Measurements from ENCODE around the gene BANF1.

Gene BANF1

GRCh38 chr11:66011239-66011784 lies 9.0 kb downstream of the BANF1 start:
- Mint-ChIP-seq H3K27me3 (ENCODE audit: low read depth) (peaks cover 18% of the 10 kb centered on the region), H3K27ac (no peak overlapping the region), H3K4me3 (no peak overlapping the region), H3K4me1 (no peaks in the 10 kb centered on the region), H3K36me3 (ENCODE audit: low read depth) (no peaks in the 10 kb centered on the region), H3K9me3 (no peaks in the 10 kb centered on the region)
- no peak for TF ChIP-seq CTCF (IDR thresholded peaks at IDR 0.05; ENCODE audit: unreplicated experiment in 3 of 3)

- H3K36me3 Mint-ChIP-seq (ENCODE audit: low read depth) = no peaks in the 10 kb centered on the region
- no peak within 1 kb of the TSS for H3K27ac Mint-ChIP-seq
- H3K9me3 Mint-ChIP-seq = no peaks in the 10 kb centered on the region
- peaks cover 18% of the 10 kb centered on the region for H3K27me3 Mint-ChIP-seq (ENCODE audit: low read depth)
- no peak within 1 kb of the TSS for H3K4me3 Mint-ChIP-seq
- no peak for TF ChIP-seq CTCF (IDR thresholded peaks at IDR 0.05; ENCODE audit: unreplicated experiment in 3 of 3)
- H3K4me1 Mint-ChIP-seq = no peaks in the 10 kb centered on the region
Observed at GRCh38 chr11:66011785-66012303, 9.5 kb downstream of the BANF1 start, which contains the start of gene CST6. TSS of gene CST6 (plus strand) at chr11:66012008. CDS start at chr11:66012045, 37 bp downstream.

GRCh38 chr11:66012371-66012945 lies 10.2 kb downstream of the BANF1 start:
- no peaks in the 10 kb centered on the region for H3K36me3 Mint-ChIP-seq (ENCODE audit: low read depth)

GRCh38 chr11:66012946-66013761 lies 10.9 kb downstream of the BANF1 start:
- peaks cover 18% of the 10 kb centered on the region for H3K27me3 Mint-ChIP-seq (ENCODE audit: low read depth)
- no peak for TF ChIP-seq CTCF (IDR thresholded peaks at IDR 0.05; ENCODE audit: unreplicated experiment in 3 of 3)
- no peaks in the 10 kb centered on the region for H3K9me3 Mint-ChIP-seq
- no peak overlapping the region for H3K27ac Mint-ChIP-seq
- H3K36me3 Mint-ChIP-seq (ENCODE audit: low read depth) = no peaks in the 10 kb centered on the region
- H3K4me3 Mint-ChIP-seq = no peak overlapping the region
- H3K4me1 Mint-ChIP-seq = no peaks in the 10 kb centered on the region

More at GRCh38 chr11:66012371-66012945, 10.2 kb downstream of the BANF1 start:
- no peak overlapping the region for H3K27ac Mint-ChIP-seq
- H3K9me3 Mint-ChIP-seq = no peaks in the 10 kb centered on the region
- peaks cover 18% of the 10 kb centered on the region for H3K27me3 Mint-ChIP-seq (ENCODE audit: low read depth)
- no peak overlapping the region for H3K4me3 Mint-ChIP-seq
- no peak for TF ChIP-seq CTCF (IDR thresholded peaks at IDR 0.05; ENCODE audit: unreplicated experiment in 3 of 3)
- H3K4me1 Mint-ChIP-seq = no peaks in the 10 kb centered on the region

GRCh38 chr11:66013762-66014100 lies 11.4 kb downstream of the BANF1 start:
- no peaks in the 10 kb centered on the region for H3K36me3 Mint-ChIP-seq (ENCODE audit: low read depth)
- H3K4me1 Mint-ChIP-seq = no peaks in the 10 kb centered on the region
- H3K4me3 Mint-ChIP-seq = no peak overlapping the region
- H3K27ac Mint-ChIP-seq = no peak overlapping the region
- H3K27me3 Mint-ChIP-seq (ENCODE audit: low read depth) = peaks cover 18% of the 10 kb centered on the region
- no peaks in the 10 kb centered on the region for H3K9me3 Mint-ChIP-seq
- TF ChIP-seq CTCF (IDR thresholded peaks at IDR 0.05; ENCODE audit: unreplicated experiment in 3 of 3) = no peak

All from nephron (organoid).